Measurements from ENCODE around the gene COA4.

The COA4 gene

DNA sequence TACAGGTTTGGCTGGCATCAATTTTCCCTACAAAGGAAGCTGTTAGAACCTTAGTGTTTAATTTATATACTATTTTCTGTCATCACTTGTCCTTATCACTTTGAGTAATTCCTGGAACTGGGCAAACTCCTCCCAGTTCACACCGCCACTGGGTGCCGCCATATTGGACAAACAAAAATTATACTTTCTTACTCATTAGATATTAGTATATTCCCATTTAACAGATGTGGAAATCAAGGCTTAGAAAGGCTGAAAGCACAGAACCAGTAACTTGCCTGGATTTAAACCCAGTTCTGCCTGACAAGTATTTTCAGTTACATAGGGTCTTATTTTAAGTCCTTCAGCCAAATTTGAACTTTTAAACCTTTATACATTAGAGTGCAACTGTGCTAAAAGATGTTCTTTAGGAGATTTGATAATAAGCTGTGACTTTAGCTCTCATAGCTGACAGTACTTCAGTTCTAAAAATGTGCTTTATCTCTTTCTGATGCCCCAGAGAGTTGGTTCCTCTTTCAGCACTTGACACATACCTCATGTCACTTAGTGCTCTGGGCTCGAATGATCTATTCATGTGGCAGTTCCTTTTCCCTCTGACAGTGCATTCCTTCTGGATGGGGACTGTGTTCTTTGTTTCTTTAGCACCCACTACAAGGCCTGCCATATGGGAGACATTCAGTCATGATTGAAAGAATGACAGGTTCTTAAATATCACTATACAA, 25.4 kb downstream of the COA4 start:
- Mint-ChIP-seq H3K4me1 (no peaks in the 10 kb centered on the region), H3K9me3 (no peaks in the 10 kb centered on the region), H3K36me3 (peaks cover 25% of the 10 kb centered on the region), H3K27ac (no peak overlapping the region), H3K4me3 (no peak overlapping the region), H3K27me3 (no peaks in the 10 kb centered on the region)
- DNase-seq (ENCODE audit: low spot score in 2 of 2) (no peak), ATAC-seq (ENCODE audit: low read depth) (no peak)

DNA sequence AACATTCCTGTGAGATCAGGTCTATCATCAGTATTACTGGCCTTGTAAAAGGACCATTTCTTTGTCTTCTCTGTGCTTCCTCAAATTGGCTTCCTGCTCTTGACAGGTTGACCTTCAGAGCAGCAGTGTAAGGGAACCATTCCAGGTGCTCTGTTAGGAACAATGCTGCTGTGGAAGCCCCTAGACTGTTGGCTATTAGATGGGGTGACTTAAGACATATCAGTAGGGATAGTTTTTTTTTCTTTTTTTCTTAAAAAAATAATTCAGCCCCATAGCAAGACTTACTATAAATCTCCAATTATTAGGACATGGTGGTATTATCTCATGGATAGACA, 37.6 kb downstream of the COA4 start:
- Mint-ChIP-seq H3K36me3 (peaks cover 26% of the 10 kb centered on the region), H3K4me3 (no peak overlapping the region), H3K4me1 (peaks cover 6% of the 10 kb centered on the region), H3K9me3 (no peaks in the 10 kb centered on the region), H3K27ac (no peak overlapping the region), H3K27me3 (no peaks in the 10 kb centered on the region)
- DNase-seq (ENCODE audit: low spot score in 2 of 2) = no peak
- ATAC-seq (ENCODE audit: low read depth) = no peak

DNA sequence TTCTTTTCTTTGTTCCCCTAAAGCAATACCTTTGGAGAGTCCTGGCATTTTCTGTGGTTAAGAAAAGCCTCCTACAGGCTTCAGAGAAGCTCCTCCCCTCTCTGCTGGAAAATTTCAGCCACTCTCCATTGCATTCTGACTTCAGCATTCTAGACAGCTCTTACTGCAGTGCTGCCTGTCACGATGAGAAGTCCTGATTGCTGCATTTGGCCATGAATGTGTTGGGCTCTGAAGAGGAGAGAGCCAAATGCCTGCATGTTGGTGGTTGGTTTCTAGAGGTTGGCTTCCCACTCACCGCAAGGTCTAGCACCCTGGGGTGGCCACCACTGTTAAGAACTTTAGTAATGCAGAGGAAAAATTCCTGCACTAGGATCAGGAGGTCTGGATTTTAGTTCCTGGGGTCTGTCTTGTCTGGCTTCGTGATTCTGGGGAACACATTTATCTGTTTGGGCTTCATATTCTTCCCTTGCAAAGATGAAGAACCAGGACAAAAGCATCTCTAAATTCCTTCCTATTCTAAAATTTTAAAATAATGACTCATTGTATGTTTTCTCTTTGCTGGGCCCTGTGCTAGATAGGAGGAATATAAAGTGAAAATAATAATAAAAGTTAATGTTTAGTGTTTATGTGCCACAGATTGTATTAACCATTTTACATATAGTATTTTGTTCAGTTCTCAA, 38.1 kb downstream of the COA4 start:
- DNase-seq (ENCODE audit: low spot score in 2 of 2) = no peak
- ATAC-seq (ENCODE audit: low read depth) = no peak
- H3K27ac Mint-ChIP-seq = no peak overlapping the region
- H3K9me3 Mint-ChIP-seq = no peaks in the 10 kb centered on the region
- H3K36me3 Mint-ChIP-seq = peaks cover 24% of the 10 kb centered on the region
- no peaks in the 10 kb centered on the region for H3K27me3 Mint-ChIP-seq
- peaks cover 6% of the 10 kb centered on the region for H3K4me1 Mint-ChIP-seq
- H3K4me3 Mint-ChIP-seq = no peak overlapping the region

DNA sequence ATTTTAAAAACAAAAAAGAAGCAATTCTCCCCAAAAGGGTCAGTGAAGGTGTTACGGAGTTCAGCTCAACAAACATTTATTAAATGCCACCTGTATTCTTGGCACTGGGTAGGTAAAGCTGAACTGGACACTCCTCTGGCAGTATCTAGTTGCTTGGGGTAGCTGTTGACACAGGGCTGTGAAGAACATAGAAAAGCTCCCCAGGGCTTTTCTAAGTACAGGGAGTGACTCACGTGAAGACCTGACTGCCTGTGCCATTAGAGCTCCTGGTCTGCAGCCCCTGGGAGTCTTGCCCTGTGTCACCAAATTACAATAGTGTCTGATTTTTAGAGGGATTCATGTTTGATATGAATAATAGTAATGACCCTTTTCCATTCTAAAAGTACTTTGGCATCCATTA, 43.6 kb downstream of the COA4 start:
- H3K4me3 Mint-ChIP-seq = no peak overlapping the region

DNA sequence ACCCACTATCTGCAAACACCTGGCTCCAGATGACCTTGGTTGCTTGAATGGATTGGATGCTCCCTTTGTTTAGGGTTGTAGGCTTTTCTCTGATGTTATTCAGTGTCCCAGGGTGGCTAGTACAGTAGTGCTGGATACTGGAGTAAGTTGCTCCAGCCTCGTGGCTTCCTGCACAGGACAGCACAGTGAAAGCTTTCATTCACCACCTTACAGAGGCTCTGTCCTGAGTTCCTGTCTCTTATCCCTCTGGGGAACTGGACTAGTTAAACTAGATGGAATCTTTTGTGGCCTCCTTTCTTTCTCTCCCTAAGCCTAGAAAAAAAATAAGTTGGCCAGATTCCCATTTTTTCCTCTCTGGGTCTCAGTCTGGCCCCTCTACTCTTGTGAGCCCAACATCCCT, 46.4 kb downstream of the COA4 start:
- H3K27ac Mint-ChIP-seq = no peak overlapping the region
- H3K36me3 Mint-ChIP-seq = peaks cover 32% of the 10 kb centered on the region
- no peak for ATAC-seq (ENCODE audit: low read depth)
- no peaks in the 10 kb centered on the region for H3K9me3 Mint-ChIP-seq
- no peaks in the 10 kb centered on the region for H3K27me3 Mint-ChIP-seq
- DNase-seq (ENCODE audit: low spot score in 2 of 2) = no peak
- H3K4me3 Mint-ChIP-seq = no peak overlapping the region
- H3K4me1 Mint-ChIP-seq = peaks cover 3% of the 10 kb centered on the region

More for the DNA sequence above, 43.6 kb downstream of the COA4 start:
- DNase-seq (ENCODE audit: low spot score in 2 of 2) = no peak
- Mint-ChIP-seq H3K9me3 (no peaks in the 10 kb centered on the region), H3K27me3 (no peaks in the 10 kb centered on the region), H3K27ac (no peak overlapping the region), H3K36me3 (peaks cover 28% of the 10 kb centered on the region), H3K4me1 (peaks cover 3% of the 10 kb centered on the region)
- no peak for ATAC-seq (ENCODE audit: low read depth)
